Testis (tissue), 3 donors: ENCODE results near the gene ANTXR2. TPM values are rescaled to one million over a fixed set of nuclear protein-coding genes. Genes with fewer than 3 reads are reported as not detected.
"Not testable (repeated sequence)": the region's sequence is repeated elsewhere in the genome, so short reads cannot be mapped to it uniquely, and the experiment has no call there.

Experiments
- DNase-seq: peaks from one replicate; pipeline ENCODE4 v3.0.0-alpha.2; 2019
- H3K27ac ChIP-seq, 2 donors: fragments of 200-600 bp; sonication (generic); one replicate each; pipeline ENCODE4 v1.5.1; 2019
- H3K27me3 ChIP-seq: fragments of 200-600 bp; sonication (generic); one replicate; pipeline ENCODE4 v1.5.1; 2019
- H3K36me3 ChIP-seq: fragments of 200-600 bp; sonication (generic); one replicate; pipeline ENCODE4 v1.5.1; 2017; ENCODE audit warnings: low read depth; ENCODE audit errors: missing control alignments
- H3K4me1 ChIP-seq: fragments of 200-600 bp; sonication (generic); one replicate; pipeline ENCODE4 v1.5.1; 2019
- H3K4me3 ChIP-seq, 2 donors: fragments of 200-600 bp; sonication (generic); one replicate each; pipeline ENCODE4 v1.5.1; 2017 to 2019
- H3K9me3 ChIP-seq: fragments of 200-600 bp; sonication (generic); one replicate; pipeline ENCODE4 v1.5.1; 2017
- CTCF ChIP-seq, 3 experiments: fragments of 450-650 bp in 2 of 3; fragments of 200-600 bp in 1 of 3; sonication (generic) in 1 of 3; IDR thresholded peaks; one replicate each; pipeline ENCODE4 v1.5.1; 2016 to 2019; ENCODE audit warnings: antibody characterized with exemption in 3 of 3, mild to moderate bottlenecking in 2 of 3, moderate library complexity in 1 of 3
- POLR2A ChIP-seq: fragments of 450-650 bp; IDR thresholded peaks from one replicate; pipeline ENCODE4 v1.6.1; 2017; ENCODE audit warnings: antibody characterized with exemption, mild to moderate bottlenecking, moderate library complexity
- WGBS, 2 donors: methylation state at CpG; one replicate each; pipeline ENCODE4 v1.1.5; 2018; 5-methylcytosine and 5-hydroxymethylcytosine counted together
- intact Hi-C: fragments of 100-400 bp; cut with DNase I; formaldehyde crosslinking; loops from one replicate; pipeline ENCODE4 v1.15.1; 2023; ENCODE audit warnings: low total_unique reads
- polyA plus RNA-seq: library from polyadenylated mRNA; stranded (reverse); fragments of 350-450 nt; fragmentation: Illumina TruSeq; extraction: RNeasy Lipid Tissue Mini Kit (QIAGEN cat#74804); gene quantifications from one replicate; pipeline ENCODE4 v1.2.3, GENCODE V29; 2014; ENCODE audit warnings: low read depth, low replicate concordance; ENCODE audit not compliant: insufficient read depth
- total RNA-seq, 2 donors: library from RNA; depleted of rRNA; stranded (reverse); fragments of >200 nt; gene quantifications; one replicate each; pipeline ENCODE4 v1.2.3, GENCODE V29; 2016

The ANTXR2 gene
- total and polyA plus RNA-seq, 3 donors from 2014 or later = 23.8 to 30.8 (median 30.4) TPM

DNA sequence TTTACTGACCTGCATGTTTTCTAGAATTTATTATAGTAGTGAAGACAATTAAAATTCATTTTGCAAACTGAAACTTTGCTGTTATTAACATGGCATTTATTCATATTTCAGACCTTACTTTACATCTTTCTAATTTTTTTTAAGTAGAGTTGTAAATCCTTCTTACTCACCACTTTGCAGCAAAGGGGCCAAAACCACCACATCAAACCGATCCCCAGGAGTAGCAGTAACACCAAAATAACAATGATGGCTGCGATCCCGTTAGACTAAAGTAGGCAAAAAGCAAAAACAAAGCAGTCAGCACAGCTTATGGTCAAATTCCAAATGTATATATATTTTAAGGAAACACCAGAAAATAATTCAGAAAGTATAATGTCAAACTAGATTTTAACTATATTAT lies 64.7 kb downstream of the ANTXR2 start:
- TF ChIP-seq POLR2A = no peak
- TF ChIP-seq CTCF (IDR thresholded peaks at IDR 0.05) = no peak
- Histone ChIP-seq H3K4me3 (no peak overlapping the region), H3K9me3 (no peaks in the 10 kb centered on the region), H3K27me3 (no peaks in the 10 kb centered on the region), H3K27ac (no peak overlapping the region), H3K36me3 (no peaks in the 10 kb centered on the region), H3K4me1 (peaks cover 6% of the 10 kb centered on the region)
- no peak for DNase-seq
- 89 to 95% methylated on average over 3 of the region's 3 CpGs for WGBS, 2 donors
- intact Hi-C loops = no loop called here

- DNase-seq = no peak
- no peaks in the 10 kb centered on the region for H3K27me3 ChIP-seq
- H3K4me3 ChIP-seq = no peak overlapping the region
- intact Hi-C loops = no loop called here
- H3K27ac ChIP-seq = no peak overlapping the region
- H3K36me3 ChIP-seq = no peaks in the 10 kb centered on the region
- TF ChIP-seq CTCF (IDR thresholded peaks at IDR 0.05) (no peak), POLR2A (no peak)
- 57 to 77% methylated on average over 3 of the region's 3 CpGs for WGBS, 2 donors
- no peaks in the 10 kb centered on the region for H3K9me3 ChIP-seq
- H3K4me1 ChIP-seq = peaks cover 6% of the 10 kb centered on the region
Observed at GRCh38 chr4:80007745-80008149, 65.3 kb downstream of the ANTXR2 start.

- Histone ChIP-seq H3K27ac (no peak overlapping the region), H3K27me3 (no peaks in the 10 kb centered on the region), H3K36me3 (no peaks in the 10 kb centered on the region), H3K4me3 (no peak overlapping the region), H3K9me3 (no peaks in the 10 kb centered on the region), H3K4me1 (peaks cover under 1% of the 10 kb centered on the region)
- no peak for DNase-seq
- TF ChIP-seq POLR2A (no peak), CTCF (IDR thresholded peaks at IDR 0.05) (no peak)
- WGBS, 2 donors = 73 to 75% methylated on average over 5 of the region's 5 CpGs
- intact Hi-C loops = no loop called here
Observed at GRCh38 chr4:80006935-80007744, 65.9 kb downstream of the ANTXR2 start.

GRCh38 chr4:80005863-80006262 lies 67.2 kb downstream of the ANTXR2 start:
- Histone ChIP-seq H3K9me3 (no peaks in the 10 kb centered on the region), H3K4me1 (no peaks in the 10 kb centered on the region), H3K27me3 (no peaks in the 10 kb centered on the region), H3K36me3 (no peaks in the 10 kb centered on the region), H3K4me3 (no peak overlapping the region), H3K27ac (no peak overlapping the region)
- 88 to 94% methylated on average over 3 of the region's 3 CpGs for WGBS, 2 donors
- DNase-seq = no peak
- TF ChIP-seq CTCF (IDR thresholded peaks at IDR 0.05) = no peak
- no peak for TF ChIP-seq POLR2A
- intact Hi-C loops = no loop called here

- Histone ChIP-seq H3K4me3 (no peak overlapping the region), H3K36me3 (no peaks in the 10 kb centered on the region), H3K9me3 (no peaks in the 10 kb centered on the region), H3K27ac (no peak overlapping the region), H3K4me1 (no peaks in the 10 kb centered on the region), H3K27me3 (no peaks in the 10 kb centered on the region)
- no peak for DNase-seq
- intact Hi-C loops = no loop called here
- TF ChIP-seq POLR2A (no peak), CTCF (IDR thresholded peaks at IDR 0.05) (no peak)
Observed at GRCh38 chr4:80004319-80004718, 68.7 kb downstream of the ANTXR2 start.

- H3K36me3 ChIP-seq, DNase-seq, H3K27ac ChIP-seq, intact Hi-C loops, H3K27me3 ChIP-seq, H3K4me1 ChIP-seq, H3K9me3 ChIP-seq, H3K4me3 ChIP-seq: not testable (repeated sequence)
- no CpG with 5 or more reads among the region's 1 CpG for WGBS, 2 donors
Observed at GRCh38 chr4:80002559-80002958, 70.5 kb downstream of the ANTXR2 start.

- WGBS, 2 donors = 75 to 86% methylated on average over 3 of the region's 3 CpGs
- intact Hi-C loops = not testable (repeated sequence)
Observed at GRCh38 chr4:79999048-79999447, 74.0 kb downstream of the ANTXR2 start.

More at GRCh38 chr4:79999048-79999447, 74.0 kb downstream of the ANTXR2 start:
- not testable (repeated sequence) for H3K4me3 ChIP-seq, H3K27me3 ChIP-seq, H3K9me3 ChIP-seq, H3K36me3 ChIP-seq, H3K27ac ChIP-seq, H3K4me1 ChIP-seq, DNase-seq
